GM23338 (cell line): ENCODE data around the gene ITGB3BP.

Source experiments
- CTCF ChIP-seq, 2 experiments: fragments of 200-600 bp in 1 of 2; sonication (generic) in 1 of 2; conservative IDR thresholded peaks; 2 replicates each; pipeline versions ENCODE4 v1.5.1 to v1.6.1; 2016 to 2017; ENCODE audit warnings: antibody characterized with exemption in 2 of 2, low read depth in 2 of 2, mild to moderate bottlenecking in 2 of 2, moderate library complexity in 1 of 2
- ETS1 ChIP-seq: IDR thresholded peaks from 2 replicates; pipeline ENCODE4 v1.6.1; 2016; ENCODE audit warnings: antibody characterized with exemption
- POLR2AphosphoS5 ChIP-seq: IDR thresholded peaks from 2 replicates; pipeline ENCODE4 v1.6.1; 2016; ENCODE audit warnings: antibody characterized with exemption, low read depth

- no peak for TF ChIP-seq ETS1
- no peak for TF ChIP-seq CTCF (conservative IDR thresholded peaks at IDR 0.05; ENCODE audit: low read depth in 2 of 2)
- TF ChIP-seq POLR2AphosphoS5 = no peak
Observed at GRCh38 chr1:63480057-63480456, 43.0 kb downstream of the ITGB3BP start.
